ENCODE measurements around the gene TIGD3.

The TIGD3 gene

GRCh38 chr11:65390099-65390941 is 35.8 kb downstream of the TIGD3 start:
- DNase-seq (ENCODE audit: low spot score) = no peak

DNA sequence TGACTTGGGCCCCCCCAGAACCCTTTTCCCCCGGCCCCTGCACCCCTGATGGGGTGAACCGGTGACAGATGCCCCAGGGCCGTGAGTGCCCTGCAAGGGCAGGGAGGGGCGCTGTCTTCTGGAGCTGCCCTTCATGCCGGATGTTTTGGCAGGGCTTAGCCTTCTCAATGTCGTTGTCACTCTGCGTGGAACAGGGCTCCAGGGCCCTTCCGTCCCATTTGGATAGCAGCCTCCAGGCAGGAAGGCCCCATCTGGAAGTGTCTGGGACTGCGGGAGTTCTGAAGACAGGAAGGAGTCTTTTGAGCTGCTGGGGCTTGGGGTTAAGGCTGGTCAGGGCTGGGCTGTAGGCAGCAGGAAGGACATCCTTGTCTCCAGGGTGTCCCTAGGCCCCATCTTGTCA is 36.4 kb downstream of the TIGD3 start:
- DNase-seq (ENCODE audit: low spot score) = no peak

- DNase-seq (ENCODE audit: low spot score) = no peak
Measured at GRCh38 chr11:65392186-65392829, 37.8 kb downstream of the TIGD3 start.

DNA sequence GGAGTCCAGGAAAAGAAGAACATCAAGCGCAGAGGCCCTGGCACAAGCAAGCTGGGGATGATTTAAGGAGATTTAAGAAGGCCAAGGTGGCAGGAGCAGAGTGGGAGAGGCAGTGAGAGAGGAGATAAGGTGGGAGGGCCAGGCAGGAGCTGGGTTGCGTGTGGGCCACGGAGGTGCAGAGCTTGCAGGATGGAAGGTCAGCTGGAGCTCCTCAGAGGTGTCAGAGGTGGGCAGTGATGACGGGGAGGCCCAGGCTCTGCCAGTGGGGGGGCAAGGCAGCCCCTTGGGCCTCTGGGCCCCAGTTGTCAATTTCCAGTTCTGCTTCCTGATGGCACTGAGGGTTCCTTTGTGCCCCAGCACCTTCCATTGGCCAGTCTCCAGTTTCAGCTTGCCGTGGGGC is 38.3 kb downstream of the TIGD3 start:
- DNase-seq (ENCODE audit: low spot score) = no peak

GRCh38 chr11:65393513-65394079 is 39.0 kb downstream of the TIGD3 start:
- no peak for DNase-seq (ENCODE audit: low spot score)

- no peak for DNase-seq (ENCODE audit: low spot score)
Measured at GRCh38 chr11:65394125-65394536, 39.6 kb downstream of the TIGD3 start.

DNA sequence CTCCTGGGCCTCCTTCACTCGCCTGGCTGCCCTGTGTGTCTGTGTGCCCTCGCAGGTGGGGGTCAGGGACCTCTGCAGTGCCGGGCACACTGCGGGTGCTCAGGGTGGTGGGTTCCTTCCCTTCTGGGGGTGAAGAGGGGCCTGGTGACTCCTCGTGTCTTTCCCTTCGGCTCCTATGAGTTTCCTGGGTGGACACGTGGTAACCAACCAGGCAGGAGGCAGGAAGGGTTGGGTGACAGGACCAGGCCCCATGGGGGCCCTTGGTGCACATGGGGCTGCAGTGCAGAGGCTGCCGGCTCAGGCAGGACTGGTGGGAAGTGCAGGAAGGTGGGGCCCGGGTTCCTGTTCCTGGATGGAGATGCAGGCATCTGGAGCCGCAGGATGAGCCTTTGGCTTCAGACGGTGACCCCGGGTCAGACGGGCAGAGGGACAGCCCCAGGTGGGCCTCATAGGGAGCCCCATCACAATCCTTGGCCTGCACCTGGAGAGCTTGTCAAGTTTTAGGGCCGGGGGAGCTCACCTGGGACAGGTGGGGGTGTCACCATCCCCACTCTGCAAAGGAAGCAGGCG is 41.5 kb downstream of the TIGD3 start:
- no peak for DNase-seq (ENCODE audit: low spot score)

DNA sequence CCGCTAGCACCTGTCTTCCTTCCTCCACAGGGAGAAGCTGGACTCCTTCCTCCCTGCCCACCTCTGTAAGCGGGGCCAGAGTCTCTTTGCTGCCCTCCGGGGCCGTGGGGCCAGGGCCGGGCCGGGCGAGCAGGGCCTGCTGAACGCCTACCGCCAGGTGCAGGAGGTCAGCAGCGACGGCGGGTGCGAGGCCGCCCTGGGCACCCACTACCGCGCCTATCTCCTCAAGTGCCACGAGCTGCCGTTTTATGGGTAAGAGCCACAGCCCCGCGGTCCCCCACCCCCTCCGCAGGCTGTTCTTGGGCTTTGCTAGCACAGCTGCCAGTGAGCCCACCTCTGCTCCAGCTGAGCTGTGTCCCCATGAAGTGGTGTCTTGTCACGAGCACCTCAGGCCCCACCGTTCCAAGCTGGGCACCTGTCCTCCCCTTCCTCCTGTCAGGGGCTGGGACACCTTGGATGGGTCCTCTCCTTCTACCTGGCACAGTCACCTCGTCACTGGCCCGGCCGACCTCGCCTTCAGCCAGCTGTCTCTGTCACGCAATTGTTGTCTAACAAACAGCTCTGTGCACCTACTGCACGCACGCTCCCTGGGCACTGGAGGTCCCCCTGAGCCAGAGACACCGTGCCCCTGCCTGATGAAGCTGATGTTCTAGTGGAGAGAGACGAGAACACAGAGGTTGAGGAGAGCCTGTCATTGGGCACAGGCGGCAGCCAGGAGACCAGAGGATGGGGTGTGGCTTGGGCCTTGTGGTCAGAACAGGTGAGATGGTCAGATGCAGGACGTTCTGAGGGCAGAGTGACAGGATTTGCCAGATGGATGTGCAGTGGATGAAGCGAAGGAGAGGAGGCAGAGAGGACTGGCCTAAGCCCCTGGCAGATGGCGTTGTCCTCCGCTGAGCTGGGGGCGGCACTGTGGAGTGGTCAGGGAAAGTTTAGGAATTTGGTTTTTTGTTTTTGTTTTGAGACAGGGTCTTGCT is 42.5 kb downstream of the TIGD3 start:
- no peak for DNase-seq (ENCODE audit: low spot score)

DNA sequence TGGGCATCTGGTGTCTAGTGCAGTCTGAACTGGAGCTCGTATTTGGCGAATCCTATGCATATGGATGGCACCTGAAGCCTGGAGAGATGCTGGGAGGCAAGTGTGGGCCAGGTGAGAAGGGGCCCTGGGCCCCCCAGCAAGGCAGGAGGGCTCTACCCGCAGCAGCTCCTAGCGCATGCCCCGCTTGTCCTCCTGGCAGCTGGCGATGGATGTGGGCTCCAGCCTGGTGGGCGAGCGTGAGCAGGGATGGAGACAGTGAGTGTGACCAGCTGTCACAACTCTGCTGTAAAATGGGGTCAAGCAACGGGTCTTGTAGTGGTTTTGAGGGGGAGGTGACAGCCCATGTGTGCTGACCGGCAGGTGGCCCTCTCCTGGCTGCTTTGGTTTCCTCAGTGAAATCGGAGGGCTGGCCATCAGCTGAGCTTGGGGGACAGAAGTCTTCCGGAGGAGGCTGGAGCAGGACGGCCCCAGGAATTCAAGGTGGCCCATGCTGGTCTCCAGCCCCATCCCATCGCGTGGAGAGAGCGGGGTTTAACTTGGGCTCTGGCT is 43.9 kb downstream of the TIGD3 start:
- no peak for DNase-seq (ENCODE audit: low spot score)

- DNase-seq (ENCODE audit: low spot score) = no peak
Measured at GRCh38 chr11:65399249-65399648, 44.7 kb downstream of the TIGD3 start.

- DNase-seq (ENCODE audit: low spot score) = no peak
Measured at GRCh38 chr11:65399845-65400244, 45.3 kb downstream of the TIGD3 start.

- DNase-seq (ENCODE audit: low spot score) = no peak
Measured at GRCh38 chr11:65400307-65401072, 45.9 kb downstream of the TIGD3 start.

GRCh38 chr11:65401073-65401802 is 46.7 kb downstream of the TIGD3 start:
- DNase-seq (ENCODE audit: low spot score) = no peak

DNA sequence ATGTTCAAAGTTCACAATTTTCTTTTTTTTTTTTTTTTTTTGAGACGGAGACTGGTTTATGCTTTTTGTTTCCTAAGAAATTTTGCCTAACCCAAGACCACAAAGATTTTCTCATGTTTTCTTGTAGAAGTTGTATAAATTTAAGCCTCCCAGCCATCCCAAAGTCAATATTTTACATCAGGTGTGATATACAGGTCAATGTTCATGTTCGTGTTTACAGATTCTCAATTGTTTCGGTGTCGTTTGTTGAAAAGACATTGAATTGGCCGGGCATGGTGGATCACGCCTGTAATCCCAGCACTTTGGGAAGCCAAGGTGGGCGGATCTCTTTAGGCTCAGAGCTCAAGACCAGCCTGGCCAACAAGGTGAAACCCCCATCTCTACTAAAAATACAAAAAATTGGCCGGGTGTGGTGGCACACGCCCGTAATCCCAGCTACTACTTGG is 47.3 kb downstream of the TIGD3 start:
- no peak for DNase-seq (ENCODE audit: low spot score)

DNA sequence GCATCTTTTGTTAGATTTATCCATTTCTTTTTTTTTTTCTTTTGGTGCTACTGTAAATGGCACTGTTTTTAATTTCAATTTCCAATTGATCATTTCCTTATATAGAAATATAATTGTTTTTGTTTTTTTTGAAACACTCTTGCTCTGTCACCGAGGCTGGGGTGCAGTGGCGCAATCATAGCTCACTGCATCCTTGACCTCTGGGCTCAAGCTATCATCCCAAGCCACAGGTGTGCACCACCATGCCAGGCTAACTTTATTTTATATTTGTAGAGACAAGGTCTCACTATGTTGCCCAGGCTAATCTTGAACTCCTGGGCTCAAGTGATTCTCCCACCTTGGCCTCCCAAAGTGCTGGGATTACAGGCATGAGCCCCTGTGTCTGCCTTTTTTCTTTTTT is 48.2 kb downstream of the TIGD3 start:
- no peak for DNase-seq (ENCODE audit: low spot score)

GRCh38 chr11:65403607-65404121 is 49.1 kb downstream of the TIGD3 start:
- peak; percentile 94 for DNase-seq (ENCODE audit: low spot score)

DNA sequence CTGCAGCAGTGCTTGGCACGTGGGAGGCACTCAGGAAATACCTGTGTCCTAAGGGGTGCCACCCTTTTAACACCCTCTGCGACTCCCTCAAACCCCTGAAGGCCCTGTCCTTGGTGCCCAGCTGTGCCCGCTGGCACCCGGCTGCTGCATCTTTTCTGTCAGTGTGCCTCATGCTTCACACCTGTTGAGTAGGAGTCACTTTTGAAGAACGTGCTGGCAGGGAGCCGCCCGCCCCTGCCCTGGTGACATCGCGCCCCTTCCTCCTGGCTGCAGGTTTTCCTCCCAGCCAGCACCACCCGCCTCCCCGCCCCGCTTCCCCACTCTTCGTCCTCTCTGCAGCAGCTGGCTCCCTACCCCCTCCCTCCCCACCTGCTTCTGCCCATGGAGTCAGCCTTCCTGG is 49.7 kb downstream of the TIGD3 start:
- DNase-seq (ENCODE audit: low spot score) = peak; percentile 53

DNA sequence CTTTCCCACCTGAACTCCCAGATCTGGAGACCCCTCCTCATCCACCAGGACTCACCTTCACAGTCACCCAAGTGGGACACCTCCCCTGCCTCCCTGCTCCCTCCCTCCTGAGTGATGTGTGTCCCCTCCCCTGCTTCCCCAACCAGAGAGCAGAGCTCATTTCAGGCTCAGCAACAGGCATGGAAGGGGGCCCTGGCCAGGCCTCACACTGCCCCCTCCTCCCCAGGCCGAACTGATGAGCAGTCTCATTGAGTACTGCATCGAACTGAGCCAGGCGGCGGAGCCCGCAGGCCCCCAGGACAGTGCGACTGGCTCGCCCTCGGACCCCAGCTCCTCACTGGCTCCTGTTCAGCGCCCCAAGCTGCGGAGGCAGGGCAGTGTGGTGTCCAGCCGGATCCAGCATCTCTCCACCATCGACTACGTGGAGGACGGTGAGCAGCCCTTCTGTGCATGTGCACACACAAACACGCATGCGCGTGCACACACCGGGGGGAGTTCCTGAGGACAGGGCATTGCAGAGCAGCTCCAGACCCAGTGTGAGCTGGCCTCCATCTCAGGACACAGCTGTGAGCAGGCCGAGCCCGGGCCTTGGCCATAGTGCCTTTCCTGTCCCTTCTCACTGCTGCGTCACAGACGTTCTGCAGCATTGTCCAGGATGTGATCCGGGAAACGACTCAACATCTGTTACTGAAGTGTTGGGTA is 50.2 kb downstream of the TIGD3 start:
- DNase-seq (ENCODE audit: low spot score) = no peak
